ENCODE results near the gene ERO1A. TPM values are rescaled to one million over a fixed set of nuclear protein-coding genes. Genes with fewer than 3 reads are reported as not detected.

Gene ERO1A
- total and polyA plus RNA-seq, 3 experiments from 2014 or later: 47.0 to 96.6 (median 87.6) TPM

DNA sequence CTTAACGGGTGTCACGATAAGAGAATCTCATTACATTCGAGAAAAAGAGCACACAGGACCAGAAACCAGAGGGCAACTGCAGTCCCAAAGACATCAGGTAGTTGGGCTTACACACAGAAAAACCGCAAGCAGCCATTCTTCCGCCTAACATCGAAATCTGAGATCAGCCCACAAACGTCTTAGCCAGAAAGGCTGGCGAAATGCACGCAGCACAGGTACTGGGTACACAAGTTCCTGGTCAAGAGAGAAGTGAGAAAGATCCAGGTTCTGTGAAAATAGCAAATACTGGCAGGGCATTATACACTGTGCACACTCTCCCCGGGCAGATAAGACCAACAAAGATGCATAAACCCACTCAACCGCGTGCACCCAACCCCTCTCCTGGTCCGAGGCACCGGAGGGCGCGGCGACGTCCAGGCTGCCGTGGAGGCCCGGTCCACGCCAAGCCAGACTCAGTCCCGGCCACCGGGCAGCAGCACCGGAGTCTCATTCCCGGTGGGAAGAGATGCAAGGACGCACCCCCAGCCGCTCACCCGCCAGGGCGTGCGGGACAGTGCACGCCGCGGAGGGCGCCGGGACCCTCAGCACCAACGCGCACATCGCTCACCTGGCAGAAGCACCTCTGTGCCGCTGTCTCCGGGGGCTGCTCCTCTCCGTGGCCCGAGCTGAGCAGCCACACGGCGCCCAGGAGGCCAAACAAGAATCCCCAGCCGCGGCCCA lies 437 bp downstream of the ERO1A start:
- DNase-seq: peak; percentile 28 to 79 (median 63)
- H3K36me3 ChIP-seq (ENCODE audit: insufficient read depth, low read length): no peaks in the 10 kb centered on the region
- H3K27me3 ChIP-seq (ENCODE audit: insufficient read depth, low read length, poor library complexity, severe bottlenecking): no peaks in the 10 kb centered on the region
- H3K4me1 ChIP-seq (ENCODE audit: insufficient read depth, low read length): peaks cover 43% of the 10 kb centered on the region
- H3K27me3 Mint-ChIP-seq: no peaks in the 10 kb centered on the region
- H3K4me3 ChIP-seq (ENCODE audit: low read length): peak overlapping the region; percentile 84
- H3K9me3 Mint-ChIP-seq: no peaks in the 10 kb centered on the region
- POLR2A ChIA-PET: interaction anchor here (0.5 to 1.6 kb wide), 8 partner anchors 12 to 458 kb away, joined by 3 to 7 read pairs (median 5); partner anchors contain the start of genes DDHD1, GPR137C, PSMC6 and STYX
- H3K36me3 Mint-ChIP-seq: peaks cover 0 to 11% (median 4%) of the 10 kb centered on the region in 3 donors
- peak overlapping the region; percentile 69 to 99 (median 96) for H3K27ac Mint-ChIP-seq
- peaks cover 42 to 56% (median 53%) of the 10 kb centered on the region in 3 donors for H3K4me1 Mint-ChIP-seq
- no peaks in the 10 kb centered on the region for H3K9me3 ChIP-seq (ENCODE audit: low read length)
- peak overlapping the region; percentile 93 to 100 (median 99) for H3K4me3 Mint-ChIP-seq
- H3K27ac ChIP-seq (ENCODE audit: low read depth, low read length): peak overlapping the region; percentile 80
- CTCF ChIA-PET: no interaction called here

DNA sequence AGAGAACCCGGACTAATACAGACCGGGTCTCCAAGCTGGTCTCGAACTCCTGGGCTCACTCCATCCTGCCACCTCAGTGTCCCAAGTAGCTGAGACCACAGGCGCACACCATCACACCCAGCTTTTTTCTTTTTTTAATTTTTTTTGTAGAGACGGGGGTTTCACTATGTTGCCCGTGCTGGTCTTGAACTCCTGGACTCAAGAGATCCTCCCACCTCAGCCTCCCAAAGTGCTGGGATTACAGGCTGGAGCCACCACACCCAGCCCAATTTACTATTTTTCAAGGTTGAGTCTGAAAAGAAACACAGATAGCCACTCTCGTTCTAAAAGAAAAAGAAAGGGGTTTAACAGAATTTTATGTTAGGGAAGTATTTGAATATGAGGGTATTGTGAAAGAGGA lies 1.8 kb downstream of the ERO1A start:
- no peak for DNase-seq
- H3K27ac ChIP-seq (ENCODE audit: low read depth, low read length): no peak overlapping the region
- H3K36me3 ChIP-seq (ENCODE audit: insufficient read depth, low read length): no peaks in the 10 kb centered on the region
- no peaks in the 10 kb centered on the region for H3K27me3 Mint-ChIP-seq
- H3K36me3 Mint-ChIP-seq: peaks cover 0 to 11% (median 4%) of the 10 kb centered on the region in 3 donors
- H3K4me1 ChIP-seq (ENCODE audit: insufficient read depth, low read length): peaks cover 49% of the 10 kb centered on the region
- ChIA-PET POLR2A (no interaction called here), CTCF (interaction anchor here (0.9 kb wide), 1 partner anchor 14 kb away, joined by 3 read pairs; no protein-coding TSS in a partner anchor)
- peak overlapping the region in 4 of 8 donors; percentile 29 to 66 (median 38) for H3K27ac Mint-ChIP-seq
- H3K27me3 ChIP-seq (ENCODE audit: insufficient read depth, low read length, poor library complexity, severe bottlenecking): no peaks in the 10 kb centered on the region
- no peaks in the 10 kb centered on the region for H3K9me3 ChIP-seq (ENCODE audit: low read length)
- peaks cover 55 to 70% (median 67%) of the 10 kb centered on the region in 3 donors for H3K4me1 Mint-ChIP-seq
- no peaks in the 10 kb centered on the region for H3K9me3 Mint-ChIP-seq
- H3K4me3 ChIP-seq (ENCODE audit: low read length): no peak overlapping the region
- peak overlapping the region; percentile 38 to 73 (median 59) for H3K4me3 Mint-ChIP-seq

DNA sequence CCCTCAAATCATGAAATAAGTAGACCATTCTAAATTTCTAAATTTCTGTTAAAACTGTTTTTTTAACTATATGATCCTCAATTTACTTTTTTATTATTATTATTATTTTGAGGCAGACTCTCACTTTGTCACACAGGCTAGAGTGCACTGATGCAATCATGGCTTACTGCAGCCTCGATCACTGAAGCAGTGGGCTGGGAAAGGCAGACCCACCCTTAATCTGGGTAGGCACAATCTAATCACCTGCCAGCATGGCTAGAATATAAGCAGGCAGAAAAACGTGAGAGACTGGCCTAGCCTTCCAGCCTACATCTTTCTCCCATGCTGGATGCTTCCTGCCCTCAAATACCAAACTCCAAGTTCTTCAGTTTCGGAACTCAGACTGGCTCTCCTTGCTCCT lies 2.3 kb downstream of the ERO1A start:
- POLR2A ChIA-PET: no interaction called here
- Mint-ChIP-seq H3K27me3 (no peaks in the 10 kb centered on the region), H3K36me3 (peaks cover 0 to 11% (median 4%) of the 10 kb centered on the region in 3 donors), H3K4me3 (peak overlapping the region; percentile 12 to 73 (median 59)), H3K9me3 (no peaks in the 10 kb centered on the region), H3K27ac (peak overlapping the region in 2 of 8 donors; percentile 3 to 66), H3K4me1 (peaks cover 60 to 75% (median 72%) of the 10 kb centered on the region in 3 donors)
- CTCF ChIA-PET: interaction anchor here (0.9 to 1.3 kb wide), 2 partner anchors 14 to 49 kb away, joined by 3 to 4 read pairs; no protein-coding TSS in a partner anchor
- H3K27ac ChIP-seq (ENCODE audit: low read depth, low read length): no peak overlapping the region
- no peak for DNase-seq
- H3K36me3 ChIP-seq (ENCODE audit: insufficient read depth, low read length): no peaks in the 10 kb centered on the region
- H3K9me3 ChIP-seq (ENCODE audit: low read length): no peaks in the 10 kb centered on the region
- no peak overlapping the region for H3K4me3 ChIP-seq (ENCODE audit: low read length)
- H3K27me3 ChIP-seq (ENCODE audit: insufficient read depth, low read length, poor library complexity, severe bottlenecking): no peaks in the 10 kb centered on the region
- H3K4me1 ChIP-seq (ENCODE audit: insufficient read depth, low read length): peaks cover 49% of the 10 kb centered on the region

DNA sequence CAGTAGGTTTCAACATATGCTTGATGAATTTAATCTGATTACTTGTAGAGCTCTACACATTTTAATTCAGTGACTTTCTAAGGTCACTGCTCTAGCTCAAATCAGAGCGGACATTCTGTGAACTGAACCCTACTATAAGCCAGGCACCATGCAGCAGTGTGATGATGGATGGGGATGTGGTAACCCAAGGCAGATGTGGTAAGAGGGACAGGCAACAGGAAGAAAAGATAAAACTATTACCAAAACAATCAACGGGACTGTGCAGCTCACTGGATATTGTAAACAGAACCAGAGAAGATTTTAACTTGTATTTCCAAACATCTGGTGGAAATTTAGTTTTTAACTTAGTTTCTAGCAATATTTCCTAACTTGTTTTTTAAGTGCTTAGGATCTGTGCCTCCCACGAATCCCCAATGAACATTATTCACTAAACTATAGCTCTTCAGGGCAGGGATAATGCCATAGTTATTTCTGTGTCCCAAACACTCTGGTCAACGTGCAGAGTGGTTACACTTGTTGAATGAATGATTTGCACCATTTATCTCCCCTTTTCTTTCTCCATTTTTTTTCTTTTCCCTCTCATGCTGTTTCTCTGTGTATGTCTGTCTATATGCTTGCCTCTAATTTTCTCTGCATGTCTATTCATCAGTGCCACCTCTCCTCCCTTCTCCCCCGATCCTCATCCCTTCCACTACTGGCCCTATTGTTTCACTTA lies 3.0 kb downstream of the ERO1A start:
- Histone ChIP-seq H3K27ac (ENCODE audit: low read depth, low read length) (no peak overlapping the region), H3K36me3 (ENCODE audit: insufficient read depth, low read length) (no peaks in the 10 kb centered on the region), H3K4me1 (ENCODE audit: insufficient read depth, low read length) (peaks cover 49% of the 10 kb centered on the region), H3K9me3 (ENCODE audit: low read length) (no peaks in the 10 kb centered on the region), H3K27me3 (ENCODE audit: insufficient read depth, low read length, poor library complexity, severe bottlenecking) (no peaks in the 10 kb centered on the region), H3K4me3 (ENCODE audit: low read length) (no peak overlapping the region)
- Mint-ChIP-seq H3K36me3 (peaks cover 0 to 11% (median 4%) of the 10 kb centered on the region in 3 donors), H3K27ac (peak overlapping the region in 7 of 8 donors; percentile 0 to 53 (median 13)), H3K9me3 (no peaks in the 10 kb centered on the region), H3K4me3 (peak overlapping the region; percentile 6 to 65 (median 58)), H3K27me3 (no peaks in the 10 kb centered on the region), H3K4me1 (peaks cover 66 to 80% (median 77%) of the 10 kb centered on the region in 3 donors)
- ChIA-PET POLR2A (no interaction called here), CTCF (interaction anchor here (1.3 kb wide), 1 partner anchor 50 kb away, joined by 4 read pairs; no protein-coding TSS in a partner anchor)
- DNase-seq: peak in 2 of 5 donors; percentile 14 to 20

DNA sequence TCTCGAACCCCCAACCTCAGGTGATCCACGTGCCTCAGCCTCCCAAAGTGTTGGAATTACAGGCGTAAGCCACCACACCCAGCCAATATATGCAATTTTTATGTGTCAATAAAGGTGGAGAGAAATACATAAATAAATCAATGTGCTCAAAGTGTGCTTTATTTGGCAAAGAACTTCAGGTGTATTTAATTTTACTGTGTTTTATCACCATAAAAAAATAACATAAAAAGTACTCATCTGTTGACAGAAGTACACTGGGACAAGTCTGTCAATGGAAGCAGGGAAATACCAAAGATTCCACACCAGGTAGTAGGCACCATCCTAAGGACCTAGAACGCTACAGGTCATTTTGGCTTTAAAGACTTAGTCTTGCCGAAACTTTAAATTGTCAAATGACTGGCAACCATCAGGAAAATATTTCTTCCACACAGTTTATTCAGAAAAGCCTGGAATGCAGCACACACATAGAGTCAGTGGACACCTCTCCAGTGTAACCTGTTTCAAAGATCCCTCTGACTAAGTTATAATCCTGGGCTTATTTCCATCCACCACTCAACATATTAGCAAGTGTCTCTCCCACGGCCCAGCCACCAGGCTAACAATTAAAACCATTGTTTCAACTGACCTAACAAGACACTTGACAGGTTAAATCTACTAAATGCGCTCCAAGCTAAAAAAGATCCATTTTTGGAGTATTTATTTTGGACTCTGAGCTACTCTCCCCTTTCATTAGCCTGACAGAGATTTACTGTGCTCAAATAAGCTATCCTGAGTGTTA lies 4.2 kb downstream of the ERO1A start:
- H3K4me1 Mint-ChIP-seq: peaks cover 77 to 90% (median 87%) of the 10 kb centered on the region in 3 donors
- H3K9me3 ChIP-seq (ENCODE audit: low read length): no peaks in the 10 kb centered on the region
- ChIA-PET CTCF (no interaction called here), POLR2A (no interaction called here)
- H3K4me1 ChIP-seq (ENCODE audit: insufficient read depth, low read length): peaks cover 51% of the 10 kb centered on the region
- H3K27ac Mint-ChIP-seq: peak overlapping the region in 4 of 8 donors; percentile 0 to 43 (median 8)
- no peaks in the 10 kb centered on the region for H3K27me3 Mint-ChIP-seq
- peaks cover 0 to 11% (median 4%) of the 10 kb centered on the region in 3 donors for H3K36me3 Mint-ChIP-seq
- peak overlapping the region in 5 of 7 donors; percentile 13 to 65 (median 52) for H3K4me3 Mint-ChIP-seq
- H3K4me3 ChIP-seq (ENCODE audit: low read length): no peak overlapping the region
- H3K36me3 ChIP-seq (ENCODE audit: insufficient read depth, low read length): no peaks in the 10 kb centered on the region
- no peaks in the 10 kb centered on the region for H3K9me3 Mint-ChIP-seq
- H3K27ac ChIP-seq (ENCODE audit: low read depth, low read length): no peak overlapping the region
- H3K27me3 ChIP-seq (ENCODE audit: insufficient read depth, low read length, poor library complexity, severe bottlenecking): no peaks in the 10 kb centered on the region
- no peak for DNase-seq

DNA sequence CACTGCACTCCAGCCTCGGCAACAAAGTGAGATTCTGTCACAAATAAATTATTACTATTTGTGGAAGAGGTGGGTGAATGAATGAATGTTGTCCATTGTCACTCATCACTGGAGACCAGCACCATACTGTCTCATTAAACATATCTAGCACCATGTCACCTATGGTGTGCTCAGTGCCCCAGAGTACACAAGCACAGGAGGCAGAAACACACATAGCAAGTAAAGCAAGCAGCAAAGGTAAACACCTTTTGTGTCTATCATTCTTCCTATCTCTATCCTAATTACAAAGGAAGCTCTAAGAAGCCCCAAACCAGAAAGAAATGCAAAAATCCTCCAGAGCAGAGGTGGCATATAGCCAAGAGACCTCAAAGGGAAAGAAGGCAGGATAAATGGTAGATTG lies 9.2 kb downstream of the ERO1A start:
- Histone ChIP-seq H3K27me3 (ENCODE audit: insufficient read depth, low read length, poor library complexity, severe bottlenecking) (no peaks in the 10 kb centered on the region), H3K4me3 (ENCODE audit: low read length) (no peak overlapping the region), H3K36me3 (ENCODE audit: insufficient read depth, low read length) (no peaks in the 10 kb centered on the region), H3K9me3 (ENCODE audit: low read length) (no peaks in the 10 kb centered on the region), H3K4me1 (ENCODE audit: insufficient read depth, low read length) (peaks cover 27% of the 10 kb centered on the region), H3K27ac (ENCODE audit: low read depth, low read length) (no peak overlapping the region)
- H3K4me3 Mint-ChIP-seq: peak overlapping the region in 4 of 7 donors; percentile 1 to 22 (median 18)
- no peaks in the 10 kb centered on the region for H3K27me3 Mint-ChIP-seq
- no peak for DNase-seq
- H3K9me3 Mint-ChIP-seq: no peaks in the 10 kb centered on the region
- ChIA-PET CTCF (interaction anchor here (0.7 kb wide), 1 partner anchor 12 kb away, joined by 3 read pairs; no protein-coding TSS in a partner anchor), POLR2A (no interaction called here)
- H3K36me3 Mint-ChIP-seq: peaks cover 0 to 8% (median 4%) of the 10 kb centered on the region in 3 donors
- peak overlapping the region in 5 of 8 donors; percentile 7 to 50 (median 13) for H3K27ac Mint-ChIP-seq
- peaks cover 64 to 80% (median 78%) of the 10 kb centered on the region in 3 donors for H3K4me1 Mint-ChIP-seq

DNA sequence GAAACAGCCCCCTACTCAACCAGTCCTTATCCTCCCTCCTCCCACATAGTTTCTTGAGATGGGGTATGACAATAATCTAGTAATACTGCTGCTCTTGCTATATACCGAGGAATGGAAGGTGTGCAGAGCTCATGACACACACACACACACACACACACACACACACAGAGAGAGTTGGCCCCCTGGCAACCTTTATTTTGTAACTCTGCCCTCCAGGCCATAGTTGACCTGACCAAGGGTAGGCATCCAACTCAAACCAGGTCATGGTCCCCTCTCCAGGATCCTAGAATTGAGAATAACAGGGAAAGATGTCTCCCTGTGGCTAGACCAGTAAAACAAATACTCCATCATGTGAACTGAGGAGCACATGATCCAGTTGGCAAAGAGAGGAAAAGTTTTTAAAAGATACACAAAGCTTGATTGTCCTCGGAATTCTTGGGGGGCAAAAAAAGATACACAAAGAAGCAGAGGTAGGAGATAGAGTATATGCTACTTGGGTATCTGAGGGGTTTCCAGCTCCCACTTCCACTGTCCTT lies 11.3 kb downstream of the ERO1A start:
- no peaks in the 10 kb centered on the region for H3K27me3 Mint-ChIP-seq
- Histone ChIP-seq H3K27me3 (ENCODE audit: insufficient read depth, low read length, poor library complexity, severe bottlenecking) (no peaks in the 10 kb centered on the region), H3K36me3 (ENCODE audit: insufficient read depth, low read length) (no peaks in the 10 kb centered on the region), H3K4me1 (ENCODE audit: insufficient read depth, low read length) (peaks cover 12% of the 10 kb centered on the region), H3K27ac (ENCODE audit: low read depth, low read length) (no peak overlapping the region), H3K9me3 (ENCODE audit: low read length) (no peaks in the 10 kb centered on the region), H3K4me3 (ENCODE audit: low read length) (no peak overlapping the region)
- peak overlapping the region in 7 of 8 donors; percentile 3 to 59 (median 41) for H3K27ac Mint-ChIP-seq
- ChIA-PET POLR2A (no interaction called here), CTCF (interaction anchor here (0.6 kb wide), 1 partner anchor 43 kb away, joined by 3 read pairs; no protein-coding TSS in a partner anchor)
- peaks cover 53 to 62% (median 61%) of the 10 kb centered on the region in 3 donors for H3K4me1 Mint-ChIP-seq
- no peak for DNase-seq
- H3K4me3 Mint-ChIP-seq: peak overlapping the region in 1 of 7 donors; percentile 7
- H3K9me3 Mint-ChIP-seq: no peaks in the 10 kb centered on the region
- peaks cover 0 to 13% (median 0%) of the 10 kb centered on the region in 3 donors for H3K36me3 Mint-ChIP-seq

Data from CD8-positive, alpha-beta memory T cell (primary cell).